ENCODE data around the gene CARHSP1. TPM values are rescaled to one million over a fixed set of nuclear protein-coding genes. Genes with fewer than 3 reads are reported as not detected.

CARHSP1 gene
- total RNA-seq, 1 donor from 2014 or later: 70.2 TPM

- Mint-ChIP-seq H3K27me3 (ENCODE audit: unreplicated experiment) (no peaks in the 10 kb centered on the region), H3K27ac (ENCODE audit: unreplicated experiment) (peak overlapping the region; percentile 34), H3K4me1 (ENCODE audit: unreplicated experiment) (peaks cover 81% of the 10 kb centered on the region), H3K4me3 (ENCODE audit: unreplicated experiment) (no peak overlapping the region), H3K9me3 (ENCODE audit: unreplicated experiment) (no peaks in the 10 kb centered on the region), H3K36me3 (ENCODE audit: unreplicated experiment) (peaks cover 5% of the 10 kb centered on the region)
- no peak for TF ChIP-seq CTCF (IDR thresholded peaks at IDR 0.05)
- no peak for DNase-seq (ENCODE audit: extremely low spot score, unreplicated experiment)
Observed at GRCh38 chr16:8862309-8863130, 6.3 kb downstream of the CARHSP1 start.

- Mint-ChIP-seq H3K4me1 (ENCODE audit: unreplicated experiment) (peaks cover 76% of the 10 kb centered on the region), H3K27ac (ENCODE audit: unreplicated experiment) (peak overlapping the region; percentile 65)
Observed at GRCh38 chr16:8861563-8862308, 7.1 kb downstream of the CARHSP1 start.

GRCh38 chr16:8859913-8860881, 8.6 kb downstream of the CARHSP1 start:
- Mint-ChIP-seq H3K4me1 (ENCODE audit: unreplicated experiment) (peaks cover 60% of the 10 kb centered on the region), H3K36me3 (ENCODE audit: unreplicated experiment) (peaks cover 14% of the 10 kb centered on the region), H3K27me3 (ENCODE audit: unreplicated experiment) (no peaks in the 10 kb centered on the region), H3K9me3 (ENCODE audit: unreplicated experiment) (no peaks in the 10 kb centered on the region), H3K27ac (ENCODE audit: unreplicated experiment) (peak overlapping the region; percentile 74), H3K4me3 (ENCODE audit: unreplicated experiment) (peak overlapping the region; percentile 47)
- no peak for DNase-seq (ENCODE audit: extremely low spot score, unreplicated experiment)
- TF ChIP-seq CTCF (IDR thresholded peaks at IDR 0.05): no peak

More at GRCh38 chr16:8861563-8862308, 7.1 kb downstream of the CARHSP1 start:
- Mint-ChIP-seq H3K4me3 (ENCODE audit: unreplicated experiment) (no peak overlapping the region), H3K9me3 (ENCODE audit: unreplicated experiment) (no peaks in the 10 kb centered on the region), H3K36me3 (ENCODE audit: unreplicated experiment) (peaks cover 5% of the 10 kb centered on the region), H3K27me3 (ENCODE audit: unreplicated experiment) (no peaks in the 10 kb centered on the region)
- TF ChIP-seq CTCF (IDR thresholded peaks at IDR 0.05): no peak
- no peak for DNase-seq (ENCODE audit: extremely low spot score, unreplicated experiment)

GRCh38 chr16:8858994-8859912, 9.6 kb downstream of the CARHSP1 start:
- no peak for DNase-seq (ENCODE audit: extremely low spot score, unreplicated experiment)
- Mint-ChIP-seq H3K27ac (ENCODE audit: unreplicated experiment) (peak overlapping the region; percentile 74), H3K9me3 (ENCODE audit: unreplicated experiment) (no peaks in the 10 kb centered on the region), H3K4me3 (ENCODE audit: unreplicated experiment) (peak overlapping the region; percentile 47), H3K36me3 (ENCODE audit: unreplicated experiment) (peaks cover 18% of the 10 kb centered on the region), H3K27me3 (ENCODE audit: unreplicated experiment) (no peaks in the 10 kb centered on the region), H3K4me1 (ENCODE audit: unreplicated experiment) (peaks cover 52% of the 10 kb centered on the region)
- no peak for TF ChIP-seq CTCF (IDR thresholded peaks at IDR 0.05)

Measured in osteocyte (in vitro differentiated cells).